Astrocyte (in vitro differentiated cells and primary cell): ENCODE measurements around the gene PCYT1A. TPM values are rescaled to one million over a fixed set of nuclear protein-coding genes. Genes with fewer than 3 reads are reported as not detected.

ENCODE experiments used
- DNase-seq: peaks from one replicate; pipeline ENCODE4 v3.0.0-alpha.2; 2010; ENCODE audit warnings: low read depth
- FAIRE-seq: peaks from 2 replicates; lab custom pipeline; 2011; peaks lifted over from hg19 to GRCh38; lab: Jason Lieb, UNC
- H2AFZ ChIP-seq: 2 replicates; pipeline ENCODE4 v1.6.0; 2012; ENCODE audit warnings: low read depth, low read length, inconsistent platforms
- H3K27ac ChIP-seq: 2 replicates; pipeline ENCODE4 v1.5.1; 2011; ENCODE audit warnings: low read depth, low read length, inconsistent platforms
- H3K27me3 ChIP-seq: 2 replicates; pipeline ENCODE4 v1.6.0; 2011; ENCODE audit warnings: low read length, inconsistent platforms; ENCODE audit not compliant: insufficient read depth
- H3K36me3 ChIP-seq: 2 replicates; pipeline ENCODE4 v1.5.1; 2011; ENCODE audit warnings: low read length, inconsistent platforms; ENCODE audit not compliant: insufficient read depth
- H3K4me1 ChIP-seq: 2 replicates; pipeline ENCODE4 v1.5.1; 2011; ENCODE audit warnings: low read length, inconsistent platforms; ENCODE audit not compliant: insufficient read depth
- H3K4me2 ChIP-seq: 2 replicates; pipeline ENCODE4 v1.6.0; 2012; ENCODE audit warnings: low read length, inconsistent platforms
- H3K4me3 ChIP-seq: 2 replicates; pipeline ENCODE4 v1.5.1; 2011; ENCODE audit warnings: low read depth, mild to moderate bottlenecking, low read length, inconsistent platforms; ENCODE audit not compliant: insufficient read depth
- H3K79me2 ChIP-seq: 2 replicates; pipeline ENCODE4 v1.6.0; 2012; ENCODE audit warnings: mild to moderate bottlenecking, low read length, inconsistent platforms; ENCODE audit not compliant: insufficient read depth
- H3K9ac ChIP-seq: 2 replicates; pipeline ENCODE4 v1.6.0; 2012; ENCODE audit warnings: mild to moderate bottlenecking, low read length, inconsistent platforms
- H3K9me3 ChIP-seq: 2 replicates; pipeline ENCODE4 v1.5.1; 2012; ENCODE audit warnings: low read depth, mild to moderate bottlenecking, low read length, inconsistent platforms; ENCODE audit not compliant: insufficient read depth
- H4K20me1 ChIP-seq: 2 replicates; pipeline ENCODE4 v1.6.0; 2012; ENCODE audit warnings: low read length, inconsistent platforms; ENCODE audit not compliant: insufficient read depth
- H3K27ac Mint-ChIP-seq: one replicate; pipeline ENCODE4 v1.8.0; 2021; ENCODE audit warnings: mild to moderate bottlenecking, mixed read lengths; ENCODE audit not compliant: unreplicated experiment
- H3K27me3 Mint-ChIP-seq: one replicate; pipeline ENCODE4 v1.8.0; 2021; ENCODE audit warnings: low read depth, mixed read lengths; ENCODE audit not compliant: unreplicated experiment
- H3K36me3 Mint-ChIP-seq: one replicate; pipeline ENCODE4 v1.8.0; 2021; ENCODE audit warnings: low read depth, mixed read lengths; ENCODE audit not compliant: unreplicated experiment
- H3K4me1 Mint-ChIP-seq: one replicate; pipeline ENCODE4 v1.8.0; 2021; ENCODE audit warnings: low read depth, mixed read lengths; ENCODE audit not compliant: unreplicated experiment
- H3K4me3 Mint-ChIP-seq: one replicate; pipeline ENCODE4 v1.8.0; 2021; ENCODE audit warnings: mild to moderate bottlenecking, moderate library complexity, mixed read lengths; ENCODE audit not compliant: unreplicated experiment
- H3K9me3 Mint-ChIP-seq: one replicate; pipeline ENCODE4 v1.8.0; 2021; ENCODE audit warnings: mild to moderate bottlenecking, mixed read lengths; ENCODE audit not compliant: unreplicated experiment
- EZH2 ChIP-seq: IDR thresholded peaks from 2 replicates; pipeline ENCODE4 v1.6.1; 2012; ENCODE audit warnings: mild to moderate bottlenecking, low read length, inconsistent platforms; ENCODE audit not compliant: insufficient read depth
- total RNA-seq: library from RNA; stranded (reverse); gene quantifications from 2 replicates; pipeline ENCODE4 v1.2.1, GENCODE V29; 2021
- TF ChIP-seq, protein P1 (sequence below): IDR thresholded peaks from 2 replicates; pipeline ENCODE4 v1.5.1; 2011; ENCODE audit warnings: low read depth, mild to moderate bottlenecking, inconsistent platforms, low read length, moderate library complexity; ENCODE audit not compliant: insufficient read depth

Gene PCYT1A
- total RNA-seq, 1 donor from 2014 or later, result 92.6 TPM

- Histone ChIP-seq H3K27me3 (no peaks in the 10 kb centered on the region), H3K79me2 (peaks cover 65% of the 10 kb centered on the region)
Measured at GRCh38 chr3:196287090-196287439, 461 bp downstream of the PCYT1A start.

GRCh38 chr3:196284396-196284795 is 3.1 kb downstream of the PCYT1A start:
- Histone ChIP-seq H3K4me1 (peaks cover 33% of the 10 kb centered on the region), H3K79me2 (peaks cover 89% of the 10 kb centered on the region), H3K9me3 (no peaks in the 10 kb centered on the region), H3K27me3 (no peaks in the 10 kb centered on the region), H4K20me1 (peaks cover 53% of the 10 kb centered on the region), H3K4me2 (peak overlapping the region; percentile 97), H3K9ac (no peak overlapping the region), H3K36me3 (no peaks in the 10 kb centered on the region), H3K4me3 (no peak overlapping the region), H3K27ac (no peak overlapping the region), H2AFZ (no peak overlapping the region)
- H3K4me3 Mint-ChIP-seq, result peak overlapping the region; percentile 72
- no peaks in the 10 kb centered on the region for H3K27me3 Mint-ChIP-seq
- no peak for FAIRE-seq
- no peaks in the 10 kb centered on the region for H3K9me3 Mint-ChIP-seq
- H3K4me1 Mint-ChIP-seq, result peaks cover 43% of the 10 kb centered on the region
- DNase-seq, result no peak
- TF ChIP-seq EZH2, result no peak
- TF ChIP-seq, protein P1, sequence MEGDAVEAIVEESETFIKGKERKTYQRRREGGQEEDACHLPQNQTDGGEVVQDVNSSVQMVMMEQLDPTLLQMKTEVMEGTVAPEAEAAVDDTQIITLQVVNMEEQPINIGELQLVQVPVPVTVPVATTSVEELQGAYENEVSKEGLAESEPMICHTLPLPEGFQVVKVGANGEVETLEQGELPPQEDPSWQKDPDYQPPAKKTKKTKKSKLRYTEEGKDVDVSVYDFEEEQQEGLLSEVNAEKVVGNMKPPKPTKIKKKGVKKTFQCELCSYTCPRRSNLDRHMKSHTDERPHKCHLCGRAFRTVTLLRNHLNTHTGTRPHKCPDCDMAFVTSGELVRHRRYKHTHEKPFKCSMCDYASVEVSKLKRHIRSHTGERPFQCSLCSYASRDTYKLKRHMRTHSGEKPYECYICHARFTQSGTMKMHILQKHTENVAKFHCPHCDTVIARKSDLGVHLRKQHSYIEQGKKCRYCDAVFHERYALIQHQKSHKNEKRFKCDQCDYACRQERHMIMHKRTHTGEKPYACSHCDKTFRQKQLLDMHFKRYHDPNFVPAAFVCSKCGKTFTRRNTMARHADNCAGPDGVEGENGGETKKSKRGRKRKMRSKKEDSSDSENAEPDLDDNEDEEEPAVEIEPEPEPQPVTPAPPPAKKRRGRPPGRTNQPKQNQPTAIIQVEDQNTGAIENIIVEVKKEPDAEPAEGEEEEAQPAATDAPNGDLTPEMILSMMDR, result no peak
- H3K36me3 Mint-ChIP-seq, result no peaks in the 10 kb centered on the region
- no peak overlapping the region for H3K27ac Mint-ChIP-seq

More at GRCh38 chr3:196287090-196287439, 461 bp downstream of the PCYT1A start:
- Mint-ChIP-seq H3K36me3 (no peaks in the 10 kb centered on the region), H3K27me3 (no peaks in the 10 kb centered on the region), H3K4me3 (peak overlapping the region; percentile 100), H3K9me3 (no peaks in the 10 kb centered on the region), H3K27ac (peak overlapping the region; percentile 99), H3K4me1 (peaks cover 28% of the 10 kb centered on the region)
- Histone ChIP-seq H3K36me3 (no peaks in the 10 kb centered on the region), H3K9me3 (no peaks in the 10 kb centered on the region), H4K20me1 (peaks cover 38% of the 10 kb centered on the region), H2AFZ (peak overlapping the region; percentile 95), H3K9ac (peak overlapping the region; percentile 97), H3K4me1 (peaks cover 19% of the 10 kb centered on the region), H3K27ac (peak overlapping the region; percentile 88), H3K4me3 (peak overlapping the region; percentile 97), H3K4me2 (peak overlapping the region; percentile 97)
- TF ChIP-seq EZH2, result no peak
- TF ChIP-seq, protein P1, result no peak
- DNase-seq (peak; percentile 11), FAIRE-seq (no peak)

GRCh38 chr3:196281962-196282361 is 5.6 kb downstream of the PCYT1A start:
- FAIRE-seq (no peak), DNase-seq (no peak)
- TF ChIP-seq EZH2, result no peak
- TF ChIP-seq, protein P1, result no peak
- Mint-ChIP-seq H3K36me3 (peaks cover 8% of the 10 kb centered on the region), H3K27me3 (no peaks in the 10 kb centered on the region), H3K4me1 (peaks cover 53% of the 10 kb centered on the region), H3K9me3 (no peaks in the 10 kb centered on the region), H3K4me3 (no peak overlapping the region), H3K27ac (no peak overlapping the region)
- H4K20me1 ChIP-seq, result peaks cover 65% of the 10 kb centered on the region
- no peak overlapping the region for H3K27ac ChIP-seq
- H3K79me2 ChIP-seq, result peaks cover 97% of the 10 kb centered on the region
- no peaks in the 10 kb centered on the region for H3K36me3 ChIP-seq
- no peaks in the 10 kb centered on the region for H3K9me3 ChIP-seq
- no peak overlapping the region for H3K9ac ChIP-seq
- H3K4me3 ChIP-seq, result no peak overlapping the region
- H3K4me1 ChIP-seq, result peaks cover 46% of the 10 kb centered on the region
- no peak overlapping the region for H3K4me2 ChIP-seq
- no peaks in the 10 kb centered on the region for H3K27me3 ChIP-seq
- no peak overlapping the region for H2AFZ ChIP-seq
